ENCODE results near the gene MED6.

Gene MED6, protein sequence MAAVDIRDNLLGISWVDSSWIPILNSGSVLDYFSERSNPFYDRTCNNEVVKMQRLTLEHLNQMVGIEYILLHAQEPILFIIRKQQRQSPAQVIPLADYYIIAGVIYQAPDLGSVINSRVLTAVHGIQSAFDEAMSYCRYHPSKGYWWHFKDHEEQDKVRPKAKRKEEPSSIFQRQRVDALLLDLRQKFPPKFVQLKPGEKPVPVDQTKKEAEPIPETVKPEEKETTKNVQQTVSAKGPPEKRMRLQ

DNA sequence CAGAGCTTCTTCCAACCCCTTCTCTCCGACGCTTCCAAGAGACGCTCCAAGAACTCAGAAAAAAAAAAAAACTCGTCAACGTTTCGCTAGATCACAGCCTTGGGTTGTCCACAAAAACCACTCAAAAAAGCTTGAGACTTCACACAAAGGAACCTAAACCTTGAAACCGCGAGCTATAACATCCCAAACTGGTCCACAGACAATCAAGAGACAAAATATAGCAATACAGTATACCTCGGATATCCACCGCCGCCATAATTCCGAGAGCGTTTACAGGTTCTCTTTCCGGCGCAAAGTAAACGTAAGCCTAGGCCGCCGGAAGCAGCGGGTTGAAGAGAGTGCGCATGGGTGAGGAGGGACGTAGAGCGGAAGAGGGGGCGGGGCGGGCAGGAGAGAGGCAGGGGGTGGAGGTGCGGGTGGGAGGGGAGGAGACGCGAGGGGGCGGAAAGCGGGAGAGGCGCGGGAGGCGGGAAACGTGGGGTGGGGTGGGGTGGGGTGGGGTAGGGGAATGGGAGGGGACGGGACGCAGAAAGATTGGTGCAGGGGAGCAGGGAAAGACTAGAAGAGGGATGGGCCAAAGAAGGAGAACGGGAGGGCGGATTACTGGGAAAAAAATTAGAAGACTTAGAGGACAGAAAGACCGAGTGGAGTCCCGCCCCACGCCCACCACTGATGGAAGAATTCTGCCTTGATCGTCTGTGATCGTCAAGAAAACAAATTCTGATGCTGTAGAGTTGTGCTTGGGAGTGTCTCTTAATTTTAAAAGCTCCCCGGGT, at the start of gene MED6:
TSS of gene MED6 (minus strand) at position 274 of the 776 bp plus-strand sequence. CDS start at position 256, 18 bp downstream.
- DNase-seq = peak in 1 of 2 experiments; percentile 58

DNA sequence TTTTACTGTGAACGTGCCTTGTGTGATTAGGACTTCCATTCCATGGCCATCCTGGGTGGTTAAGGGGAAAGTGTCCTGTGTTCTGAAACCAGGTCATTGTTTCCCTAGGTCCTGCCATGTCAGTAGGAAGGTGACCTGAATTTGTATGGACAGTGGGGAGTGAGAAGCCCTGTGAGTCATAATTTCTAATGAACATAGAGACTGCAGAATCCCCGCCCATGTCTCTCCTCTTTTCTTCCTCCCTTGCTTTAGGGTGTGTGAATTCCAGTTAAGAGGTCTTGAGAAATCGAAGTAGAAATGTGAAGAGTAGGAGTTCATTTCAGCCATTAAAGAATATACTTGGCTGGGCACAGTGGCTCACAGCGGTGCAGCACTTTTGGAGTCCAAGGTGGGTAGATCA, 49.3 kb upstream of the MED6 start:
- DNase-seq = no peak

DNA sequence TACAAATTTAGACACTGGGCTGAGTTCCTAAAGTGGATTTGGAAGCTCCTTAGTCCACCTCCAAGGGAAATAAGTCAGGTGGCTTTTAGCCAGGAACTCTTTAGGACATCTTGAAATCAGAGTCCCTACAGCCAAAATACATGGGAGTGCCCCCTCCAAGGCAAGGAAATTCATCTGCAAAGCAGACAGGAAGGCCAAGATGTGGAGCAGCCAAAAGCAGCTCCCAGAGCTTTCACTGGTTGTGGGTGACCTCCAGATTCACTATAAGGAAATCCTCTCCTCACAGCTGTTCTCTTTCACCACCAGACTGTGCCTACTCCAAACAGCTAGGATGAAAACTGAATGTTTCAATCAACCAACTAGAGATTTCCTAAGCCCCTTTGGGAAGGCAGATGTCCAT, 47.9 kb upstream of the MED6 start:
- no peak for DNase-seq

DNA sequence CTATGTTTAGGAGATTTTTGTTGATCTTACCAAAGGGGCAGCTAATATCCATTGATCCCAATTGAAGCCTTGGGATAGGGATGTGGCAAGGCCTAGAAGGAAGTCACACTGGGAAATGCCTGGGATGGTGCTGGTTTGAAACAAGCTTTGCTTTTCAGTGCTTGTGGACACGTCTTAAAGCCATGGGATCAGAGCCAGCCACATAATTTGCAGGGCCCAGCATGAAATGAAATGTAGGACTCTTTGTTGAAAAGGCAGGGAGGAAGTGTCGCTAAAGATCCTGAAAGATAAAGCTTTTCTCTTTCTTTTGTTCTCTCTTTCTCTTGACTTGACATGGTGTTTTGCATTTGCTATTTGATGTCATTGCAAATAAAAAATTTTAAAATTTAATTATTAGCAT, 46.2 kb upstream of the MED6 start:
- DNase-seq = no peak

DNA sequence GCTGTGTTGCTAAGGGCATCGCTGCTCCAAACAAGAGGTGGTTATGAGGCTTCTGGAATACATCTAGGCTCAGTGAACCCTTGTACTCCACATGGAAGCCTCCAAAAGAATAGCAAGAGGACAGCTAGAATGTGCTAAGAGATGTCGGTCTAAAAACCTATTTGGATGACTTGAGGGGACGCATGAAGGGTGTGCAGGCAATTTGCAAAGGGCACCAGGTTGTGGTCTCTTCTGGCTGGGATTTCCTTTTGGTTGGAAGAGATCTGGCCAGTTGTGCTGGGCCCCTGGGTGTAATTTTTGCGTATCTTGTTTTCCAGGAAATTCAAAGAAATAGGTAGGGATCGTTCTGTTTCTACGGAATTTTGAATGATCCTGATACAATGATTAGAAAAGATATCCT, 45.4 kb upstream of the MED6 start:
- no peak for DNase-seq

DNA sequence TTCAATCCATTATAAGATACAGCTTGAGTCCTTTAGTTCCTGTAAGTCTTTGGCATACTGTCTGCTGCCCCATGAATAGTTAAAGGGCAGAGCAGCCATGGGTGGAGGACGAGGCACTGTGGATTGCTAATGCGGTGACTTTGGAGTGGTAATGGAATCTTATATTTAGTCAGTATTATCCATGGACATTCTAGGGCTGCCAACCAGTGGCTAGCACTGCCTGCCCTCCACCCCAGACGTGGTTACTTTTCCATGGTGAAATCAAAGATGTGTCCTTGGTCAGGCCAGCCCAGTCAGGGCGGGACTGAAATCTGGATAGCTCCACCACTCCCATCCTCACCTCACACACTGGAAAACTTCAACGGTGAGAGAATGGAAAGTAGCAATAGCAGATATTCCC, 43.5 kb upstream of the MED6 start:
- no peak for DNase-seq

DNA sequence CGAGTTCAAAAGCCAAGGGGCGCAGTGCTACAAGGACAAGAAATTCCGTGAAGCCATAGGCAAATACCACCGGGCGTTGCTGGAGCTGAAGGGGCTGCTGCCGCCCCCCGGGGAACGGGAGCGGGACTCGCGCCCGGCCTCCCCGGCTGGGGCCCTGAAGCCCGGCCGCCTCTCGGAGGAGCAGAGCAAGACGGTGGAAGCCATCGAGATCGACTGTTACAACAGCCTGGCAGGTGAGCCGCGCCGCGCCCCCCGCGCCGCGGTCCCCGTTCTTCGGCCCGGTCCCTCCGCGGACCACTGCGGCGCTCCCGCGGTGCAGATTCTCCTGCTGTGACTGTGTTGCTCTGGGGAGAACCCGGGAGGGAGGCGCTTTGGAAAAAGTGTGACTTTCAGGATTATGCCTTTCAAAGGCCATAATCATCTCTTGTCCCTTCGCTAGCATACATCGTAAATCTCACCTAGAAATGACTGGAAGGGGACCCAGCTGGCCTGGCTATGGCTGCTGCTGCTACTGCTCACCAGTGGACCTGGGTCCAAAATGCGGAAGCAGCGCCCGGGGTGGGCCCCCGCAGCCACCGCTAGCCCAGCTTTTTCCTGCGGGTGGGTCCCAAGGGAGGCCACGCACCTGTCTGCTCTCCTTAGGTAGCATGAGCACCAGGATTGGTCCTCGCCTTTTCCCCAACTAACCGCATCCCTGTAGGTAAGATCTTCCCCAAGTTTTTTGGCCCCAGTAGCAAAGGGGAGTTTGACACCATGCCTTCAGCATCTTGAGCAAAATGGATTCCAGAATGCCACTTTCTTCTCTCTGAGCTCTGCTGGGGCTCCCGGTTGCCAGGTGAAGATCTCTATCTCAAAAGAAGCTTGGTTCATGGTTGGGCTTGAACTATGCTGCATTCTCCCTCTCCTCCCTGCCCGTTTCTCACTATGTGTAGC, 42.1 kb upstream of the MED6 start:
- no peak for DNase-seq

DNA sequence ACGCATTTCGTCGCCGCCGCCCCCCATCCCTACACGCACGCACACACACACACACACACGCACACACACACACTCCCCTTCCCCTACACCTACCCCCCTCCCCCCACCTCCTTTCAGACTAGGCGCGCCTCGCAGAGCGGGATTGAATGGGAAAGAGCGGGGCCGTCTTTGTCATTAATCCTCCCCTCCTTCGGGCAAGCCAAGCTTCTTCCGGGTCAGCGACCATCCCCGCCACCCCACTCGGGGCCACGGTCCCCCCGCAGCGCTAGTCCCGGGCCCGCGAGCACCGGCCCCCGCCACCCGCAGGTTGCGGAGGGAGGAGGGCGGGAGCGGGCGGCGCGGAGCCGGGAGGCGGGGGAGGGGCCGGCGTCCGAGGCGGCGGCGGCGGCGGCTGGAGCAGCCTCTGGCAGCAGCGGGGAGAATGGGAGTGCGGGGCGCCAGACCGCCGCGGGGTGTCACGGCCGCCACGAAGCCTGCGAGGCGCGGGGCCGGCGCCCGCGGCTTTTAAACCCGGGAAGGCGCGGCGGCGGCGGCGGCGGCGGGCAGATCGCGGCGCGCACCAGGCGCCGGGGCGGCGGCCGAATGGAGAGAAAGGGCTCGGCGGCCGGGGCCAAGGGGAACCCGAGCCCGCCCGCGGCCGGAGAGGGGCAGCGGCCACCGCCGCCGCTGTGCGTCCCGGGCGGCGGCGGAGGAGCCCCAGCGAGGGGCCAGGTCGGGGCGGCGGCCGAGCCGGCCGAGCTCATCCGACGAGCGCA, 41.3 kb upstream of the MED6 start, which contains the start of gene TTC9:
TSS of gene TTC9 (plus strand) at position 369 of the 755 bp plus-strand sequence. CDS start at position 583, 214 bp downstream.
- DNase-seq = no peak

DNA sequence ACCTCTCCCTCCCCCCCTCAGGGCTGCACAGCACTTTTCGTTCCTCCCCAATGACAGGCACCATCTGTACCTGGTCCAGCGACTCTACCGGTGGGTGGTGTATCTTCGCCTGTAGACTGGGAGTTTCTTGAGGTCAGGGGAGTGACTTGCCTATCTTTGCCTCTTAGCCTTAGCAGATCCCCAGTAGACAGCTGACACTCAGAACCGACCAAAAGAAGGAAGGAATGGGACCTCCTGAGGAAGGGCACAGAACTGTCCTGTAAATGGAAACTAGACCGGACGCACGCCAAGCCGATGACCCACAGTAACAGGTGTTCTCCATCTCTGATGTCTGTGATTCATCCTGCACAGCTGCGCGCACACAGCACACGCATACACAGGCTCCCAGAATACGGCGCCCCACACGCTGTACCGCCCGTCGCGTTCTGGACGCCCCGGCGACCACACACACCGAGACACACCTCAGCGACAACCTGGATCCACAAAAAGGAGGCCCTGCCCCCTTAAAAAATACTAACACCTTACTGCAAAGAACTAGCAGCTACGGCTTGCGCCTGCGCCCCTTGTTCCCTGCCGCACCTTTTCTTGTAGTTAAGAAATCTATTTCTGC, 40.6 kb upstream of the MED6 start:
- DNase-seq = no peak

DNA sequence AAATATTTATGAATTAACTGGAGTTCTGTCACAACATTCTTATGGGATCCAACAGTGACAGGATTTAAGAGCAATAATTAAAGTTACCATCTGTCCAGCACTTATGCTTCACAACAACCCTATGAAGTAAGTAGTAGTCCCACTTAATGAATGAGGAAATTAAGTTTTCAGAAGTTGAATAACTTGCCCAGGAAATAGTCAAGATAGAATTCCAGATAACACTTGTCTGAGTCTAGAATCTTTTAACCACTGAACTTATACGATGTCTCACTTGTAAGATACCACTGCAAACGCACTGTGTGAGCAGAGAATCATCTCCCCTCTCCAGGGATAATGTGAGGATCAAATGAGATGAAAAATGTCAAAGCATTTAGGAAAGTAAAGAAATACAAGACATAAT, 38.0 kb upstream of the MED6 start:
- no peak for DNase-seq

DNA sequence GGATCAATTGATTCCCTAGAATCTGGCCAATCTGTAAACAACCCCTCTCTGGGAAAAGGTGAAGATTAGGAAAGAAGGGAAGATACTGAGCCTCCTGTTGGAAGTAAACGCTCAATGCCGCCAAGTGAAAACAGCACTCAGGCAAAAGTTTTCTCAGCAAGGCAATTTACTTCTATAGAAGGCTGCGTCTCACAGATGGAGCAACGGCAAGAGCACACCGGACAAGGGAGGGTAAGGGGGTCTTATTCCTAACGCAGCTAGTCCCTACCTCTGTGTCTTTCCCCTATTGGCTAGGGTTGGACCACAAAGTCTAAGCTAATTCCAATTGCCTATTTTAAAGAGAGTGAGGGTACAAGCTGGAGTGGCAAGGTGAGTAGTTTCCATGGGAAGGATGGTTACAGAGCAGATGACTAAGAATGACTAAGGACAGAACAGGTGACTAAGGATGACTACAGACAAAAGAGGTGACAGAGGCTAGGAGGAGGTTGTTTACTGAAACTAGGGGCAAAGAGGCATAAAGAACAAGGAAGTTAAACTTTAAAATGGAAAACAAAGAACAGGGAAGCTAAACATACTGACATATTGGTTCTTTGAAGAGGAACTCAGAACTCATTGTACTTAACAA, 35.6 kb upstream of the MED6 start:
- DNase-seq = no peak

DNA sequence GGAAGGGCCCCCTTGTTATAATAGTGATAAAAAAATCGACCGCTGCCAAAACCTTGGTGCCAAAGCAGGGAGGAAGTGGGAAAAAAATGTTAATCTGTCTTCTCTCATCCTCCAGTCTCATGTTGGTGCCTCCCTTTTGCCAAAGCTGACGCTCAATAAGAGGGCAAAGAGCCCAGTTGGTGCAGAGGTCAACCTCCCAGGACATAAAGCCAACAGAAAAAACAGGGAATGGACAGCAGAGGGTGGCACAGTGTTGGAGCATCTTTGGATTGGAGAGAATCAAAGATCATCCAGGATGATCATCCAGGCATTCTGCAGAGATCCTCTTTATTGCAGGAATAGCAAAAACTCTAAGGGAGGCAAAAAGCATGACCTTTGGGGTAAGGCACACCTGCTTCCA, 31.5 kb upstream of the MED6 start:
- DNase-seq = no peak

DNA sequence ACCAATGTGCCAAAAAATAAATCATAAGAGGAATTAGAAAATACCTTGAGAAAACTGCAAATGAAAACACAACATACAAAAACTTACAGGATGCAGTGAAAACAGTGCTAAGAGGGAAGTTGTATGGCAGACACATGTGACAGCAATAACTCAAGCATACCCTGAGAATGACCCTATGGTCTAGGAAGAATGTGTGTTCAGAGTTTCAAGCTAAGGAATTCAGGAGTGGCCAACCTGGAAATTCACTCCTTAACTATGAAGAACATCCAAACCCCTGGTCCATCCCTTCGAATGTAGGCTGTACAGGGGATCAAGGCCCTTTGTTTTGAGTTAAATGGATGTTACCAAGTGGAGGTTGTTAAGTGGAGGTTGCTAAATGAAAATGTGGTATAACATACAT, 24.5 kb upstream of the MED6 start:
- no peak for DNase-seq

DNA sequence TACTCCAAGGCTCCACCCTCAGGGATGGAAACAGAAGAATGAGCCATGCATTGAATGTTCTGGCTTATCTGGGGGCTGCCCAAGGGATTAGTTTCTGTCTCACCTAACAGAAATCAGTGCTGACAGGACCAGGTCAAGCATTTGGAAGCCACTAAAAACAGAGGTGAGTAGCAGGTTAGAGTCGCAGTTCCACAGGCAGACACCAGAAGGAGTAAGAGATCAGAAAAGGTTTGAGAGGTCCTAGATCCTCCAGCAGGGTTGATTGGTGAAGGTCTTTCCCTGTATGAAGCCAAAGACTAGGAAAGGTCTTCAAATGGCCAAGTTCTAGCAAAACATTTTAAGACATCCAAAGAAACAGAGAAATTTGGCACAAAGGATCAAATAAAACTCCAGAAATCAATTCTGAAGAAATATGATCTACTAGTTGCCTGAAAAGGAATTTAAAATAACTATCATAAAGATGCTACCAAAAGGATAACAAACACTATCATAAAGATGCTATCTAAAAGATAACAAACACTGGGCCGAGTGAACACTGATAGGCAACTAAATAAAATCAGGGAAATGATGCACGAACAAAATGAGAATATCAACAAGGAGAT, 21.8 kb upstream of the MED6 start:
- no peak for DNase-seq

DNA sequence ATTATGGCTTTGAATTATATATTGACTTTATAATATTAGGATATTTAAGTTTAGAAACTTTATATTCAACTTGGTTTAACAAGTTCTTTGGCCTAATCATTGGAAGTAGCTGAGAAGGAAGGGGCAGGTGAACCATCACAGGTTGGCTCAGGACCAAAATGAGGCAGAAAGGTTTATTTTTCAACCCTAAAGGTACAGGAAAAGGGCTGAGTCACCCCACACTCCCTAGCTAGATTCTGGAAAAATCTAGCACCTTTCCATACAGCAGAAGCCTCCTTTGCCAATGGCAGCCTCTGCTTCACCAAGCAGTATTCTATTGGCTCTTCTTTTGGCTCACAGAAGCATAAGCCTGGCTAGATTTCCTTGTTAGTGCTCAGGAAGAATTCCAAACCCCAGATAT, 19.3 kb upstream of the MED6 start:
- DNase-seq = no peak

DNA sequence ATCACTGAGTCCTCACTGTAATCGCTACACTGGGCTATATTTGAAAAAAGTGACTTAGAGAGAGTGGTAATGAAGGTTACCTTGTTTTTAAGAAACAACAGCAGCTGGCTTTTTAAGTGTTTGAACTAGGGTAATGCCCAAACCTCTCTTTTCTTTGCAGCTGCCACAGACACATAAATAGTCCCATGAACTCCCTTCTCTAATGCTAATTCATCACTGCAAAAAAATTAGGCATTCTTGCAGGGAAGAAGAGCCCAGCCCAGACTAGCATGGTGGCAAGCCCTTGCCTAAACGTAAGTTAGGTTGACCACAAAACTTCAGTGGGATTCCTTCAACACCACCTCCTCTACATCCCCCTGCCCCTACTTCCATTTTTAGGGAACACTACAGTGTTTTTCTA, 17.9 kb upstream of the MED6 start:
- DNase-seq = no peak

DNA sequence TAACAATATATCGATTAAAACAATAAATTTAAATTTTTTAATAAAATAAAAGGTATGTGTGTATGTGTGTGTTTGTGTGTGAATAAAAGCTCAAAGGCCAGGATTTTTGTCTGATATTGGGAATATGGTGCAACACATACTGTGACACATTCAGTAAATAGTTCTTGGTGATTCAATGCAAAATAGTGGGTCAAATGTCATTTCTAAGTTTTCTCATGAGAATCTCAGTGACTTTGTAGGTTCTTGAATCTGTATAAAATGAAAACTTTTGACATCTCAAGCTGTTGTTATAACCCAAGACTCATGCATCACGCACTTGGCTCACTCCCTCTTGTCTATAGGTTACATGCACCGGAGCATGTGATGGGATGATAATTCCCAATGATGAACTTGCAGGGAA, 16.2 kb upstream of the MED6 start:
- no peak for DNase-seq

DNA sequence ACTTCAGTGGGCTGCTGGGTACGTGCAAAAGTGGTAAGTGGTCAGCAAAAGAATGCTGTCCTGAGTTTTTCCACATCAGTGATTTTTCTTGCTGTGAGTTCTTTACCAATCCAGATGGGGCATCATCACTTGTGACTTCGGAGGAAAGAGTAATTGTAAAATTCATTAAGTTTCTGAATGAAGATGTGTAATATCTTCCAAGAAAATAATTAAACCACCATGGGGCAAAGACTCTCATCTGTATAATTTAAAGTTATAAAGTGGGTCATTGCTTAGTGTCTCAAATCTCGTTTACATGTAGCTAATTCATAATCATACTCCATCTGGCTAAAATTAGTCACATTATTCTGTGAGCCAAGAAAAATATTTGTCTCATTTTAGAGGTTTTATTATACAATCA, 10.8 kb upstream of the MED6 start:
- DNase-seq = no peak

DNA sequence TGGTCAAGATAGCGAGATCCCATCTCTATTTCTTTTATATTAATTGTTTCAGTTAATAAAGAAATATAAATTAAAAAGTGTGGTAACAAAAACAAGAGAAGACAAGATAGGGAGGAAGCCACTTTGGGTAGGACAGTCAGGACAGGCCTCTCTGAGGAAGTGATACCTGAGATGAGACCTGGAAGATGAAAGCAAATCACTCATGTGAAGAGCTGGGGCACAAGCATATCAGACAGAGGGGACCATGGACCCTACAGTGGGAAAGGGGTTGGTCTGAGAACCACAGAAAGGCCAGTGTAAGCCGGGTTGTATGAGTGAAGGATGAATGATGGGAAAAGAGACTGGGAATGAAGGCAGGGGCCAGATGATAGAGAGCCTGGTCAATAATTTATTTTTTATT, 1.8 kb upstream of the MED6 start:
- DNase-seq = no peak

DNA sequence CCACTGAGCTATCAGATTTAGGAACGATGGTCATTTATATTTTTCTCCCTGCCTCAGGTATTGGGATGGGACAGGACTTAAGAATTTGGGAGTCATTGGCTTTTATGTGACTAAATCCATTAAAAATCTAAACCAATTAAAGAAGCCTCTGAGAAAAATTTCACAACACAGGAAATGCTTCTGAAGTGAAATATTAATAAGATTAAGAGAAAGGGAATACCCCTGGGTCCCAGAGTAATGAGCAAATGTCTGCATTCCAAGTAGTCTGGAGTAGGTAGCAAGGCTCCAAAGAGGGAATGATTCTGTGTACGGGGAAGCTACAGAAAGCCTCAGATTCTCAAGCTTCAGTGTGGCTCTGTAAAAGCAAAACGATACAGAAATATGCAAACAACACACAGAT, 707 bp upstream of the MED6 start:
- no peak for DNase-seq

DNA sequence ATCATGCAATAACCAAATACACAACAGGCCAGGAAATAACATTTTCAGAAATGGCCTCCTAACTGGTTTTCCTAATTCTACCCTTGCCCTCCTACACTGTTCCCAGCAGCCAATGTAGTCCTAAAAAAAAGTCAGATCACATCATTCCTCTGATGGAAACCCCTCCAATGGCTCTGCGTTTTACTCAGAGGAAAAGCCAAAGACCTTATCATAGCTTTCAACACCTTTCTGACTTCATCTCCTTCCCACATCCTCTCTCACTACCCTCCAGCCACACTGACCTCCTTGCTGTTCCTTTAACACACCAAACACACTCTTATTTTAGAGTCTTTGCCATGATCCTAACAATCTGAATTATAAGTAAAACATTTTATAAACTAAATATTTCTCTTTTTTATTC, 1.1 kb downstream of the MED6 start:
- DNase-seq = no peak
